GM10266 (cell line): ENCODE results near the gene PECR.

Source experiments
- DNase-seq: peaks from one replicate; pipeline ENCODE4 v3.0.0; 2012; ENCODE audit errors: extremely low spot score
- CTCF ChIP-seq: IDR thresholded peaks from 2 replicates; pipeline ENCODE4 v1.5.1; 2012; ENCODE audit warnings: mild to moderate bottlenecking, low read depth; ENCODE audit not compliant: control insufficient read depth, insufficient read depth; ENCODE audit errors: missing control alignments

PECR gene

GRCh38 chr2:216078776-216079175, 2.8 kb downstream of the PECR start:
- DNase-seq = no peak

GRCh38 chr2:216075510-216076485, 5.8 kb downstream of the PECR start:
- TF ChIP-seq CTCF = no peak
- no peak for DNase-seq

More at GRCh38 chr2:216078776-216079175, 2.8 kb downstream of the PECR start:
- no peak for TF ChIP-seq CTCF

- no peak for TF ChIP-seq CTCF
- DNase-seq = no peak
Measured at GRCh38 chr2:216074794-216075193, 6.8 kb downstream of the PECR start.

GRCh38 chr2:216074380-216074779, 7.2 kb downstream of the PECR start:
- DNase-seq = no peak
- no peak for TF ChIP-seq CTCF

- no peak for DNase-seq
- TF ChIP-seq CTCF = no peak
Measured at GRCh38 chr2:216073773-216074172, 7.8 kb downstream of the PECR start.

GRCh38 chr2:216072473-216072872, 9.1 kb downstream of the PECR start:
- no peak for DNase-seq
- TF ChIP-seq CTCF = no peak
